Testis (tissue), 2 donors: ENCODE data around the gene ZNF383.

Experiments used
- POLR2A ChIP-seq: fragments of 450-650 bp; IDR thresholded peaks from one replicate; pipeline ENCODE4 v1.6.1; 2017; ENCODE audit warnings: antibody characterized with exemption, mild to moderate bottlenecking, moderate library complexity
- TF ChIP-seq, protein P1 (sequence below), 3 experiments: fragments of 450-650 bp in 2 of 3; fragments of 200-600 bp in 1 of 3; sonication (generic) in 1 of 3; IDR thresholded peaks; one replicate each; pipeline ENCODE4 v1.5.1; 2016 to 2019; ENCODE audit warnings: antibody characterized with exemption in 3 of 3, mild to moderate bottlenecking in 2 of 3, moderate library complexity in 1 of 3

DNA sequence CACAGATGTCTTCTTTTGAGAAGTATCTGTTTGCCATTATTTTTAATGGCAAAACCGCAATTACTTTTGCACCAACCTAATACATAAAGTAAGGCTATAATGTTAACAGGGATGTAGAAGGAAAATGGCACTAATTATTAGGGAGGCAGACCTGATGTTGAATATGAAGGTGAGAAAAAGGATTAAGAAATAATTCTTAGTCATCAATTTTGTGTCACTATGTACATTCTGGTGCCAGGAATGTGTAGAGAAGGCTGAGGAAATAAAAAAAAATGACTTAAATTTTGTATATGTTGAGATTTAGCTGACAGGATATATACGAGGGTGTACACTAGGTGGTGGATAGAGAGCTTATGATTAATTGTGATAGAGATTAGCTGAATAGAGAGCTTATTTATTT is 20.2 kb upstream of the ZNF383 start:
- TF ChIP-seq, protein P1, sequence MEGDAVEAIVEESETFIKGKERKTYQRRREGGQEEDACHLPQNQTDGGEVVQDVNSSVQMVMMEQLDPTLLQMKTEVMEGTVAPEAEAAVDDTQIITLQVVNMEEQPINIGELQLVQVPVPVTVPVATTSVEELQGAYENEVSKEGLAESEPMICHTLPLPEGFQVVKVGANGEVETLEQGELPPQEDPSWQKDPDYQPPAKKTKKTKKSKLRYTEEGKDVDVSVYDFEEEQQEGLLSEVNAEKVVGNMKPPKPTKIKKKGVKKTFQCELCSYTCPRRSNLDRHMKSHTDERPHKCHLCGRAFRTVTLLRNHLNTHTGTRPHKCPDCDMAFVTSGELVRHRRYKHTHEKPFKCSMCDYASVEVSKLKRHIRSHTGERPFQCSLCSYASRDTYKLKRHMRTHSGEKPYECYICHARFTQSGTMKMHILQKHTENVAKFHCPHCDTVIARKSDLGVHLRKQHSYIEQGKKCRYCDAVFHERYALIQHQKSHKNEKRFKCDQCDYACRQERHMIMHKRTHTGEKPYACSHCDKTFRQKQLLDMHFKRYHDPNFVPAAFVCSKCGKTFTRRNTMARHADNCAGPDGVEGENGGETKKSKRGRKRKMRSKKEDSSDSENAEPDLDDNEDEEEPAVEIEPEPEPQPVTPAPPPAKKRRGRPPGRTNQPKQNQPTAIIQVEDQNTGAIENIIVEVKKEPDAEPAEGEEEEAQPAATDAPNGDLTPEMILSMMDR (IDR thresholded peaks at IDR 0.05): no peak
- TF ChIP-seq POLR2A: no peak
